ENCODE data around the gene ERG. TPM values are rescaled to one million over a fixed set of nuclear protein-coding genes. Genes with fewer than 3 reads are reported as not detected.

ERG gene
- total and polyA plus RNA-seq, 9 of the 15 experiments (the other 6 are each of a cell fraction or from before 2014, with no cell fraction given), result 0.06 TPM; not detected in 8

DNA sequence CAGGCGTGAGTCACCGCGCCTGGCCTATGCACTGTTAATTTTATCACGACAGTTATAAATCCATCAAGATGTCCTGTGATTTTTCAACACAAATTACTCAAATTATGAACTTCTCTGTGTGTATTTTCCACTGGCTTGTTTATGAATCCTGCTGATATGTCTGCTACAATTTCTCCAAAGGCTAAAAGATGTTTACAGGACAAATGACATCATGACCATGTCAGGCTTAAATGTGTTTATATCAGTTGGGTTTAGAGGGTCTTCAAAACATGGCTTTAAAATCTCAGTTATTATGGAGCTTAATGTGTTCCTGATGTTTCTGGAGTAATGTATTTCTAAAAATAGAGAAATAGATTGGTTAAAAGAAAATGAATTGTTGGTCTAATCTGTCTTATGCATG is 44.0 kb upstream of the ERG start:
- intact Hi-C loops (cut with micrococcal nuclease), result no loop called here
- H3K27me3 ChIP-seq (ENCODE audit: control insufficient read depth in 2 of 2, insufficient read depth in 2 of 2, low read length in 2 of 2), result peaks cover 0 to 2% of the 10 kb centered on the region in 2 experiments; a peak in 1 of 5 replicates
- ATAC-seq (no peak), DNase-seq (ENCODE audit: extremely low read depth in 1 of 4, low spot score in 3 of 4) (no peak), FAIRE-seq (no peak)
- ChIA-PET CTCF (ENCODE audit: low intra/inter-chr PET ratio) (no interaction called here), POLR2A (interaction anchor here (1.6 kb wide), 1 partner anchor 14 kb away, joined by 3 read pairs; no protein-coding TSS in a partner anchor)
- TF ChIP-seq, protein P1, sequence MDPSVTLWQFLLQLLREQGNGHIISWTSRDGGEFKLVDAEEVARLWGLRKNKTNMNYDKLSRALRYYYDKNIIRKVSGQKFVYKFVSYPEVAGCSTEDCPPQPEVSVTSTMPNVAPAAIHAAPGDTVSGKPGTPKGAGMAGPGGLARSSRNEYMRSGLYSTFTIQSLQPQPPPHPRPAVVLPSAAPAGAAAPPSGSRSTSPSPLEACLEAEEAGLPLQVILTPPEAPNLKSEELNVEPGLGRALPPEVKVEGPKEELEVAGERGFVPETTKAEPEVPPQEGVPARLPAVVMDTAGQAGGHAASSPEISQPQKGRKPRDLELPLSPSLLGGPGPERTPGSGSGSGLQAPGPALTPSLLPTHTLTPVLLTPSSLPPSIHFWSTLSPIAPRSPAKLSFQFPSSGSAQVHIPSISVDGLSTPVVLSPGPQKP (CRISPR knock-in tag; IDR thresholded peaks at IDR 0.05), result no peak
- TF ChIP-seq ZNF282 (CRISPR knock-in tag; IDR thresholded peaks at IDR 0.05) (no peak), NFIC (IDR thresholded peaks at IDR 0.05) (no peak), POLR2AphosphoS5 (IDR thresholded peaks at IDR 0.05; ENCODE audit: control insufficient read depth, insufficient read depth, low read depth, low read length) (no peak), DNMT1 (IDR thresholded peaks at IDR 0.05) (no peak), ZNF830 (CRISPR knock-in tag; IDR thresholded peaks at IDR 0.05) (no peak), MBD2 (IDR thresholded peaks at IDR 0.05; ENCODE audit: borderline replicate concordance, low read depth) (no peak), ZNF140 (CRISPR knock-in tag; IDR thresholded peaks at IDR 0.05) (no peak)
- TF ChIP-seq, protein P2, sequence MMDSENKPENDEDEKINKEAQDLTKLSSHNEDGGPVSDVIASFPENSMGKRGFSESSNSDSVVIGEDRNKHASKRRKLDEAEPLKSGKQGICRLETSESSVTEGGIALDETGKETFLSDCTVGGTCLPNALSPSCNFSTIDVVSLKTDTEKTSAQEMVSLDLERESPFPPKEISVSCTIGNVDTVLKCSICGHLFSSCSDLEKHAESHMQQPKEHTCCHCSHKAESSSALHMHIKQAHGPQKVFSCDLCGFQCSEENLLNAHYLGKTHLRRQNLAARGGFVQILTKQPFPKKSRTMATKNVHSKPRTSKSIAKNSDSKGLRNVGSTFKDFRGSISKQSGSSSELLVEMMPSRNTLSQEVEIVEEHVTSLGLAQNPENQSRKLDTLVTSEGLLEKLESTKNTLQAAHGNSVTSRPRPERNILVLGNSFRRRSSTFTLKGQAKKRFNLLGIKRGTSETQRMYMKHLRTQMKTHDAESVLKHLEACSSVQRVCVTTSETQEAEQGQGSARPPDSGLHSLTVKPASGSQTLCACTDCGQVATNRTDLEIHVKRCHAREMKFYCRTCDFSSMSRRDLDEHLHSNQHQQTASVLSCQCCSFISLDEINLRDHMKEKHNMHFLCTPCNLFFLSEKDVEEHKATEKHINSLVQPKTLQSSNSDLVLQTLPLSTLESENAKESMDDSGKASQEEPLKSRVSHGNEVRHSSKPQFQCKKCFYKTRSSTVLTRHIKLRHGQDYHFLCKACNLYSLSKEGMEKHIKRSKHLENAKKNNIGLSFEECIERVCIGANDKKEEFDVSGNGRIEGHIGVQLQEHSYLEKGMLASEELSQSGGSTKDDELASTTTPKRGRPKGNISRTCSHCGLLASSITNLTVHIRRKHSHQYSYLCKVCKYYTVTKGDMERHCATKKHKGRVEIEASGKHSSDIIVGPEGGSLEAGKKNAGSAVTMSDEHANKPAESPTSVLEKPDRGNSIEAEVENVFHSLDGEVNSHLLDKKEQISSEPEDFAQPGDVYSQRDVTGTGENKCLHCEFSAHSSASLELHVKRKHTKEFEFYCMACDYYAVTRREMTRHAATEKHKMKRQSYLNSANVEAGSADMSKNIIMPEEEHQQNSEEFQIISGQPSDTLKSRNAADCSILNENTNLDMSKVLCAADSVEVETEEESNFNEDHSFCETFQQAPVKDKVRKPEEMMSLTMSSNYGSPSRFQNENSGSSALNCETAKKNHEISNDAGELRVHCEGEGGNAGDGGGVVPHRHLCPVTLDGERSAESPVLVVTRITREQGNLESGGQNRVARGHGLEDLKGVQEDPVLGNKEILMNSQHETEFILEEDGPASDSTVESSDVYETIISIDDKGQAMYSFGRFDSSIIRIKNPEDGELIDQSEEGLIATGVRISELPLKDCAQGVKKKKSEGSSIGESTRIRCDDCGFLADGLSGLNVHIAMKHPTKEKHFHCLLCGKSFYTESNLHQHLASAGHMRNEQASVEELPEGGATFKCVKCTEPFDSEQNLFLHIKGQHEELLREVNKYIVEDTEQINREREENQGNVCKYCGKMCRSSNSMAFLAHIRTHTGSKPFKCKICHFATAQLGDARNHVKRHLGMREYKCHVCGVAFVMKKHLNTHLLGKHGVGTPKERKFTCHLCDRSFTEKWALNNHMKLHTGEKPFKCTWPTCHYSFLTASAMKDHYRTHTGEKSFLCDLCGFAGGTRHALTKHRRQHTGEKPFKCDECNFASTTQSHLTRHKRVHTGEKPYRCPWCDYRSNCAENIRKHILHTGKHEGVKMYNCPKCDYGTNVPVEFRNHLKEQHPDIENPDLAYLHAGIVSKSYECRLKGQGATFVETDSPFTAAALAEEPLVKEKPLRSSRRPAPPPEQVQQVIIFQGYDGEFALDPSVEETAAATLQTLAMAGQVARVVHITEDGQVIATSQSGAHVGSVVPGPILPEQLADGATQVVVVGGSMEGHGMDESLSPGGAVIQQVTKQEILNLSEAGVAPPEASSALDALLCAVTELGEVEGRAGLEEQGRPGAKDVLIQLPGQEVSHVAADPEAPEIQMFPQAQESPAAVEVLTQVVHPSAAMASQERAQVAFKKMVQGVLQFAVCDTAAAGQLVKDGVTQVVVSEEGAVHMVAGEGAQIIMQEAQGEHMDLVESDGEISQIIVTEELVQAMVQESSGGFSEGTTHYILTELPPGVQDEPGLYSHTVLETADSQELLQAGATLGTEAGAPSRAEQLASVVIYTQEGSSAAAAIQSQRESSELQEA (IDR thresholded peaks at IDR 0.05; ENCODE audit: low read depth), result no peak
- TF ChIP-seq, protein P3, sequence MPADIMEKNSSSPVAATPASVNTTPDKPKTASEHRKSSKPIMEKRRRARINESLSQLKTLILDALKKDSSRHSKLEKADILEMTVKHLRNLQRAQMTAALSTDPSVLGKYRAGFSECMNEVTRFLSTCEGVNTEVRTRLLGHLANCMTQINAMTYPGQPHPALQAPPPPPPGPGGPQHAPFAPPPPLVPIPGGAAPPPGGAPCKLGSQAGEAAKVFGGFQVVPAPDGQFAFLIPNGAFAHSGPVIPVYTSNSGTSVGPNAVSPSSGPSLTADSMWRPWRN (IDR thresholded peaks at IDR 0.05; ENCODE audit: low read depth), result no peak
- no peak overlapping the region for H3K4me3 ChIP-seq
- BruUV-seq (replicated peaks), result no TSS peak
- WGBS (ENCODE audit: insufficient coverage, low coverage, missing lambda C conversion rate), result 0% methylated on average over 4 of the region's 4 CpGs
- H3K36me3 ChIP-seq (ENCODE audit: control insufficient read depth, insufficient read depth, low read length), result no peaks in the 10 kb centered on the region
- H3K9ac ChIP-seq (ENCODE audit: insufficient read depth in 1 of 2, low read depth in 2 of 2, low read length in 2 of 2), result no peak overlapping the region
- H4K20me1 ChIP-seq (replicated peaks; ENCODE audit: control insufficient read depth, insufficient read depth, low read length), result peaks cover 3% of the 10 kb centered on the region
- H3K9me3 ChIP-seq (replicated peaks; ENCODE audit: control insufficient read depth, insufficient read depth, low read depth, low read length), result no peaks in the 10 kb centered on the region
- H2AFZ ChIP-seq (ENCODE audit: low read depth, low read length), result no peak overlapping the region
- H3K27ac ChIP-seq (ENCODE audit: extremely low read depth, low read depth, low read length), result no peak overlapping the region
- H3K79me2 ChIP-seq (ENCODE audit: control insufficient read depth, insufficient read depth, low read length), result no peaks in the 10 kb centered on the region
- no peaks in the 10 kb centered on the region for H3K4me1 ChIP-seq (replicated peaks in 1 of 2; ENCODE audit: control insufficient read depth in 2 of 2, insufficient read depth in 2 of 2, low read length in 2 of 2)
- no peak overlapping the region for H3K4me2 ChIP-seq (ENCODE audit: insufficient read depth, low read length)
- no peaks in the 10 kb centered on the region for H3K9me1 ChIP-seq (ENCODE audit: control insufficient read depth, insufficient read depth, low read length)
- in situ Hi-C loops (cut with MboI), result no loop called here
